ENCODE results near the gene HPDL.

DNA sequence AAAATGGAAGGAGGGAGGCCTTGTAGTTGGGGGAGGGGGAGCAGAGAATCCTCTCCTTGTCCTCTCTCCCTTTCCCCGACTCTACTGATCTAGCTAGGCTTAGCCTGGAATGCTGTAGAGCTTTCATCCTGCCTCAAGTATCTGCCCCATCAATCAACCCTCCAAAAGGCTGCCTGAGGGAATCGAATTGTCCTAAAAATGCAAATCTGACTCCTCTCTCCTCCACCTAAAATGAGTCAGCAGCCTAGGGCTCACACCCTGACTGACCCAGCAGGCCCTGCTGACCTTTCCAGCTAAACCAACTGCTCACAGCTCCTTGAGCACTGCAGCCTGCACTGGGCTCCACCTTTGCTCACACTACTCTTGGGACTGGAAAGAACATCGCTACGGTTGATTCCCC is 2.8 kb downstream of the HPDL start:
- no peak for TF ChIP-seq POLR2A (IDR thresholded peaks at IDR 0.05; ENCODE audit: low read length)
- TF ChIP-seq NR3C1 (IDR thresholded peaks at IDR 0.05) = no peak
- no peak for TF ChIP-seq FOSL2 (IDR thresholded peaks at IDR 0.05)
- TF ChIP-seq FOSL2 (CRISPR knock-in tag; IDR thresholded peaks at IDR 0.05) = no peak
- TF ChIP-seq, protein P1, sequence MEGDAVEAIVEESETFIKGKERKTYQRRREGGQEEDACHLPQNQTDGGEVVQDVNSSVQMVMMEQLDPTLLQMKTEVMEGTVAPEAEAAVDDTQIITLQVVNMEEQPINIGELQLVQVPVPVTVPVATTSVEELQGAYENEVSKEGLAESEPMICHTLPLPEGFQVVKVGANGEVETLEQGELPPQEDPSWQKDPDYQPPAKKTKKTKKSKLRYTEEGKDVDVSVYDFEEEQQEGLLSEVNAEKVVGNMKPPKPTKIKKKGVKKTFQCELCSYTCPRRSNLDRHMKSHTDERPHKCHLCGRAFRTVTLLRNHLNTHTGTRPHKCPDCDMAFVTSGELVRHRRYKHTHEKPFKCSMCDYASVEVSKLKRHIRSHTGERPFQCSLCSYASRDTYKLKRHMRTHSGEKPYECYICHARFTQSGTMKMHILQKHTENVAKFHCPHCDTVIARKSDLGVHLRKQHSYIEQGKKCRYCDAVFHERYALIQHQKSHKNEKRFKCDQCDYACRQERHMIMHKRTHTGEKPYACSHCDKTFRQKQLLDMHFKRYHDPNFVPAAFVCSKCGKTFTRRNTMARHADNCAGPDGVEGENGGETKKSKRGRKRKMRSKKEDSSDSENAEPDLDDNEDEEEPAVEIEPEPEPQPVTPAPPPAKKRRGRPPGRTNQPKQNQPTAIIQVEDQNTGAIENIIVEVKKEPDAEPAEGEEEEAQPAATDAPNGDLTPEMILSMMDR (IDR thresholded peaks at IDR 0.05) = no peak
